Duodenal mucosa (tissue), 2 donors: ENCODE measurements around the gene PPFIBP1.
A peak's percentile ranks its signal among the peaks of the same experiment; 100 is the strongest.

Experiments
- H3K27ac ChIP-seq: one replicate; pipeline ENCODE4 v1.7.0; 2013; ENCODE audit warnings: low read depth, low read length
- H3K27me3 ChIP-seq, 2 donors: one replicate each; pipeline ENCODE4 v1.7.0; 2013; ENCODE audit warnings: low read length in 2 of 2, control low read depth in 1 of 2; ENCODE audit not compliant: insufficient read depth in 2 of 2, control insufficient read depth in 1 of 2
- H3K36me3 ChIP-seq, 2 donors: one replicate each; pipeline ENCODE4 v1.7.0; 2013; ENCODE audit warnings: low read length in 2 of 2, control low read depth in 1 of 2; ENCODE audit not compliant: insufficient read depth in 2 of 2, control insufficient read depth in 1 of 2
- H3K4me1 ChIP-seq, 2 donors: one replicate each; pipeline ENCODE4 v1.7.0; 2013; ENCODE audit warnings: low read length in 2 of 2, control low read depth in 1 of 2; ENCODE audit not compliant: insufficient read depth in 2 of 2, control insufficient read depth in 1 of 2
- H3K4me3 ChIP-seq, 2 donors: one replicate each; pipeline ENCODE4 v1.7.0; 2013; ENCODE audit warnings: low read length in 2 of 2, low read depth in 1 of 2
- H3K9ac ChIP-seq, 2 donors: one replicate each; pipeline ENCODE4 v1.7.0; 2013; ENCODE audit warnings: low read length in 2 of 2, low read depth in 1 of 2
- H3K9me3 ChIP-seq, 2 donors: one replicate each; pipeline ENCODE4 v1.7.0; 2013; ENCODE audit warnings: low read length in 2 of 2, control low read depth in 1 of 2; ENCODE audit not compliant: control insufficient read depth in 1 of 2

PPFIBP1 gene

DNA sequence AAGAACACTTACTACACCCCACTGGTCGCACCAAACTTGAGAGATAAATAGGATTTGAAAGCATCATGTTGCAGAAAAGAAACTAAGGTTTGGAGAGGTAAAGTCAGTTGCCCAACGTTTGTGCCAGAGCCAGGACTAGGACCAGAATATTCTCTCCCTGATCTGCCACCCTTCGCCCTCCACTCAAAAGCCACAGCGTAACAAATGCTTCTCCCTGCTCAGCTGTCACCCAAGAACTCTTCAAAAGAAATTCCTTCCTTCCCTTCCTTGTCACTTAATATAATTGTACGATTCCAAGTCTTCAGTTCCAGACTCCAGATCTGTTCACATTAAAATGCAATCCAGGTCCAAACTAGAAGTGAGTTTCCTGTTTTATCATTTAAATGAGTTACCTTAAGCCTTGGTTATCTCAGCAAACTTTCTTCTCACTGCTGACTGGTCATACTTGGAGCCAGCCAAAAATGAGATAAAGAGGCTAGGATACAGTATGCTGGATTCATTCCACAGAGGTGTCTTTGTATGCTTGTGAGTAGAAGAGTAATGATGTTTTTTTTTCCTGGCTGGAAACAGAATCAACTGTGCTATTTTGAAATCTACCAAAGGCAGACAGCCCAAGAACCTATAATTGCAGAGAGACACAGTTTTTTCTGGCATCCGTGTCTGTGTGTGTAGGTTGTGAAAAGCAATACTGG lies 12.8 kb upstream of the PPFIBP1 start:
- no peaks in the 10 kb centered on the region for H3K4me1 ChIP-seq
- H3K9me3 ChIP-seq, result peaks cover 0 to 7% of the 10 kb centered on the region in 2 donors
- no peak overlapping the region for H3K27ac ChIP-seq
- H3K27me3 ChIP-seq, result no peaks in the 10 kb centered on the region
- no peak overlapping the region for H3K4me3 ChIP-seq
- no peak overlapping the region for H3K9ac ChIP-seq
- H3K36me3 ChIP-seq, result no peaks in the 10 kb centered on the region

- Histone ChIP-seq H3K36me3 (no peaks in the 10 kb centered on the region), H3K4me1 (no peaks in the 10 kb centered on the region), H3K4me3 (no peak overlapping the region), H3K9ac (no peak overlapping the region), H3K27me3 (no peaks in the 10 kb centered on the region), H3K27ac (no peak overlapping the region), H3K9me3 (peaks cover 0 to 3% of the 10 kb centered on the region in 2 donors)
These were observed 12.3 kb upstream of the PPFIBP1 start for GRCh38 chr12:27511723-27512045.

GRCh38 chr12:27513155-27513824 lies 10.7 kb upstream of the PPFIBP1 start:
- Histone ChIP-seq H3K27me3 (no peaks in the 10 kb centered on the region), H3K27ac (no peak overlapping the region)

DNA sequence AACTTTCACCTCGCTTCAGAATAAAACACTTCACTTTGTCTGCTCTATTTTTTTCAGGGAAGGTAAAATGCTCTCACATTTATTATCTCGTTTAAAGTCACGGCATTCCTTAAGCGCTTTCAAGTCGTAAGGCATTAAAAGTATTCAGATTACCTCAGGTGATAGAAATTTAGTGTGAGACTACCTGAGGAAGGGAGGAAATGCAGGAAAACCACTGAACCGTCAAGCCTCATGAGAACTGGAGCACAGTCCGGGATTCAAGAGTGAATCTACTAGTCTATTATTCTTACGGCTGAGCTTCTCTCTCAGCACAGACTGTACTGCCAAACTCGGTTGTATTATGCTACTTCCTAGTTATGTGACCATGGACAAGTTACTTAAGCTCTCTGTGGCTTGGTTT lies 8.3 kb upstream of the PPFIBP1 start:
- Histone ChIP-seq H3K9me3 (no peaks in the 10 kb centered on the region), H3K27ac (no peak overlapping the region), H3K4me1 (no peaks in the 10 kb centered on the region), H3K4me3 (no peak overlapping the region), H3K36me3 (no peaks in the 10 kb centered on the region), H3K9ac (no peak overlapping the region), H3K27me3 (no peaks in the 10 kb centered on the region)

More at GRCh38 chr12:27513155-27513824, 10.7 kb upstream of the PPFIBP1 start:
- Histone ChIP-seq H3K4me1 (no peaks in the 10 kb centered on the region), H3K36me3 (no peaks in the 10 kb centered on the region), H3K4me3 (no peak overlapping the region), H3K9me3 (no peaks in the 10 kb centered on the region), H3K9ac (no peak overlapping the region)

DNA sequence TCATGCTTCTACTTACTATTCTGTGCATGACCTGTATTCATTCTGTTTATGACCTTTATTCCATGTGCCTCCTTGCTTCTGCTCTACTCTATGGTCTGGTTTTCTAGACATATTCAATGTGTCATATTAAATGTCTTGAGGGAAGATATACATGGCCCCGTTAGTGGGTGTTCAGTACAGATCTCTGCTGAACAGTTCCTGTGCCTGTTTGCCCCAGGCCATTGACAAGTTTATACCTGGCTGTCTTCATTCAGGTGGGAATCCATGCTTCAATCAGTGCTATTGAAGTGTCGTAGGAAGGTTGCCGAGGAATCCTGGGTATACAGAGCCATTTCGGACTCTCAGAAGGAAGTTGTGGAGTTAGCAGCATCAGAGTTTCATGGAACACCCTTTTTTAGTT lies 7.4 kb upstream of the PPFIBP1 start:
- H3K27me3 ChIP-seq, result no peaks in the 10 kb centered on the region
- H3K9ac ChIP-seq, result no peak overlapping the region
- no peak overlapping the region for H3K27ac ChIP-seq
- H3K9me3 ChIP-seq, result no peaks in the 10 kb centered on the region
- H3K4me1 ChIP-seq, result no peaks in the 10 kb centered on the region
- no peak overlapping the region for H3K4me3 ChIP-seq
- no peaks in the 10 kb centered on the region for H3K36me3 ChIP-seq

DNA sequence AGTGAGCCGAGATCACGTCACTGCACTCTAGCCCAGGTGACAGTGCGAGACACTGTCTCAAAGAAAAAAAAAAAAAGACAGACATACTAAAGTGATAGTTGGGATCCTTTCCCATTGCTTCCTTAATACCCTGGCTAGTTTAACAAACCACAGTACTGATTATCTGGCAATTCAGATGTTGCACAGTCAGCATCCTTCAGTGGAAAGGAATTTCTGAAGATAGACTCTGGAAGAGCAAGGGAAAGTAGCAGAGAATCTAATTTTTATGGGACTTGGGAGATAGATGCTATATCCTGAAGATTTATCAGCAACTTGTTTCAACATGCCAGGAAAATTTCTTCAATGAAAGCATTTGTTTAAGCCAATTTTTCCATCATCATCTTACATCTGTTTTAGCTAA lies 6.5 kb upstream of the PPFIBP1 start:
- Histone ChIP-seq H3K27ac (no peak overlapping the region), H3K27me3 (no peaks in the 10 kb centered on the region), H3K9me3 (no peaks in the 10 kb centered on the region), H3K9ac (no peak overlapping the region), H3K4me1 (no peaks in the 10 kb centered on the region), H3K36me3 (no peaks in the 10 kb centered on the region), H3K4me3 (no peak overlapping the region)

- Histone ChIP-seq H3K36me3 (no peaks in the 10 kb centered on the region), H3K9ac (no peak overlapping the region), H3K27ac (no peak overlapping the region), H3K4me3 (no peak overlapping the region), H3K9me3 (no peaks in the 10 kb centered on the region), H3K4me1 (peaks cover 0 to 2% of the 10 kb centered on the region in 2 donors), H3K27me3 (no peaks in the 10 kb centered on the region)
These were observed 5.9 kb upstream of the PPFIBP1 start for GRCh38 chr12:27517961-27518665.

GRCh38 chr12:27521066-27521465 lies 2.9 kb upstream of the PPFIBP1 start:
- Histone ChIP-seq H3K36me3 (no peaks in the 10 kb centered on the region), H3K9ac (no peak overlapping the region), H3K27ac (no peak overlapping the region), H3K9me3 (no peaks in the 10 kb centered on the region), H3K4me3 (no peak overlapping the region), H3K27me3 (no peaks in the 10 kb centered on the region), H3K4me1 (peaks cover 0 to 11% of the 10 kb centered on the region in 2 donors)

- Histone ChIP-seq H3K4me3 (no peak overlapping the region), H3K9me3 (no peaks in the 10 kb centered on the region), H3K27me3 (no peaks in the 10 kb centered on the region), H3K27ac (no peak overlapping the region), H3K4me1 (peaks cover 0 to 12% of the 10 kb centered on the region in 2 donors), H3K36me3 (no peaks in the 10 kb centered on the region), H3K9ac (no peak overlapping the region)
These were observed 2.0 kb upstream of the PPFIBP1 start for GRCh38 chr12:27521981-27522380.

GRCh38 chr12:27523305-27523641 lies 733 bp upstream of the PPFIBP1 start:
- peak overlapping the region; percentile 74 to 75 for H3K9ac ChIP-seq
- no peaks in the 10 kb centered on the region for H3K36me3 ChIP-seq
- no peaks in the 10 kb centered on the region for H3K9me3 ChIP-seq
- H3K27ac ChIP-seq, result peak overlapping the region; percentile 80
- H3K4me3 ChIP-seq, result peak overlapping the region; percentile 79 to 88
- H3K4me1 ChIP-seq, result peaks cover 0 to 12% of the 10 kb centered on the region in 2 donors
- no peaks in the 10 kb centered on the region for H3K27me3 ChIP-seq
